ENCODE data around the gene RNU1-4.
"Not testable (repeated sequence)": the region's sequence is repeated elsewhere in the genome, so short reads cannot be mapped to it uniquely, and the experiment has no call there.

Gene RNU1-4

GRCh38 chr1:16770896-16771446 lies 30.7 kb downstream of the RNU1-4 start:
- DNase-seq: not testable (repeated sequence)

GRCh38 chr1:16772275-16773204 lies 32.2 kb downstream of the RNU1-4 start:
- DNase-seq: not testable (repeated sequence)

- DNase-seq: not testable (repeated sequence)
These were observed 32.9 kb downstream of the RNU1-4 start for GRCh38 chr1:16773205-16773596.

- not testable (repeated sequence) for DNase-seq
These were observed 33.4 kb downstream of the RNU1-4 start for GRCh38 chr1:16773723-16774122.

- DNase-seq: not testable (repeated sequence)
These were observed 34.5 kb downstream of the RNU1-4 start for GRCh38 chr1:16774773-16775172.

GRCh38 chr1:16775290-16775689 lies 35.0 kb downstream of the RNU1-4 start:
- not testable (repeated sequence) for DNase-seq

- DNase-seq: not testable (repeated sequence)
These were observed 35.9 kb downstream of the RNU1-4 start for GRCh38 chr1:16776248-16776647.

GRCh38 chr1:16776835-16777234 lies 36.5 kb downstream of the RNU1-4 start:
- not testable (repeated sequence) for DNase-seq

GRCh38 chr1:16777821-16778220 lies 37.5 kb downstream of the RNU1-4 start:
- DNase-seq: not testable (repeated sequence)

GRCh38 chr1:16779525-16779924 lies 39.2 kb downstream of the RNU1-4 start:
- not testable (repeated sequence) for DNase-seq

- not testable (repeated sequence) for DNase-seq
These were observed 40.7 kb downstream of the RNU1-4 start for GRCh38 chr1:16781033-16781432.

GRCh38 chr1:16781625-16782024 lies 41.3 kb downstream of the RNU1-4 start:
- not testable (repeated sequence) for DNase-seq

- DNase-seq: not testable (repeated sequence)
These were observed 44.6 kb downstream of the RNU1-4 start for GRCh38 chr1:16784955-16785354.

GRCh38 chr1:16786362-16786761 lies 46.0 kb downstream of the RNU1-4 start:
- DNase-seq: not testable (repeated sequence)

GRCh38 chr1:16787175-16787574 lies 46.9 kb downstream of the RNU1-4 start:
- DNase-seq: not testable (repeated sequence)

GRCh38 chr1:16787711-16788110 lies 47.4 kb downstream of the RNU1-4 start:
- DNase-seq: not testable (repeated sequence)

Measured in stimulated activated CD4-positive, alpha-beta T cell treated with anti-CD3 and anti-CD28 coated beads, Interleukin-4, amount 100 ng/mL, for 24 hours (primary cell).